ENCODE results near the gene LGMN.

LGMN gene

GRCh38 chr14:92759679-92760523, 11.5 kb upstream of the LGMN start:
- no peak for DNase-seq

GRCh38 chr14:92759300-92759678, 10.9 kb upstream of the LGMN start:
- DNase-seq = no peak

- DNase-seq = no peak
These were observed 8.0 kb upstream of the LGMN start for GRCh38 chr14:92756446-92756845.

GRCh38 chr14:92755495-92755894, 7.1 kb upstream of the LGMN start:
- DNase-seq = no peak

GRCh38 chr14:92754966-92755365, 6.5 kb upstream of the LGMN start:
- DNase-seq = no peak

- no peak for DNase-seq
These were observed 4.8 kb upstream of the LGMN start for GRCh38 chr14:92753250-92753649.

- DNase-seq = no peak
These were observed 3.4 kb upstream of the LGMN start for GRCh38 chr14:92751819-92752218.

GRCh38 chr14:92750994-92751400, 2.6 kb upstream of the LGMN start:
- DNase-seq = no peak

- peak; percentile 75 for DNase-seq
These were observed 1.8 kb upstream of the LGMN start for GRCh38 chr14:92750222-92750728.

GRCh38 chr14:92747701-92748258, 647 bp downstream of the LGMN start:
- no peak for DNase-seq

GRCh38 chr14:92744198-92744597, 4.2 kb downstream of the LGMN start:
- no peak for DNase-seq

GRCh38 chr14:92740440-92740839, 8.0 kb downstream of the LGMN start:
- no peak for DNase-seq

- no peak for DNase-seq
These were observed 10.7 kb downstream of the LGMN start for GRCh38 chr14:92737619-92738188.

- no peak for DNase-seq
These were observed 11.2 kb downstream of the LGMN start for GRCh38 chr14:92737206-92737605.

- no peak for DNase-seq
These were observed 13.1 kb downstream of the LGMN start for GRCh38 chr14:92735344-92735743.

- no peak for DNase-seq
These were observed 13.8 kb downstream of the LGMN start for GRCh38 chr14:92734618-92735017.

GRCh38 chr14:92733007-92733406, 15.4 kb downstream of the LGMN start:
- no peak for DNase-seq

GRCh38 chr14:92731622-92732115, 16.8 kb downstream of the LGMN start:
- no peak for DNase-seq

- no peak for DNase-seq
These were observed 18.6 kb downstream of the LGMN start for GRCh38 chr14:92729634-92730358.

- no peak for DNase-seq
These were observed 19.6 kb downstream of the LGMN start for GRCh38 chr14:92728759-92729364.

- no peak for DNase-seq
These were observed 21.5 kb downstream of the LGMN start for GRCh38 chr14:92726933-92727262.

- DNase-seq = peak; percentile 49
These were observed 22.1 kb downstream of the LGMN start for GRCh38 chr14:92726135-92726932.
